ENCODE results near the gene LRIG1. TPM values are rescaled to one million over a fixed set of nuclear protein-coding genes. Genes with fewer than 3 reads are reported as not detected.

Gene LRIG1
- total RNA-seq, 1 donor from 2014 or later = 8.2 TPM

DNA sequence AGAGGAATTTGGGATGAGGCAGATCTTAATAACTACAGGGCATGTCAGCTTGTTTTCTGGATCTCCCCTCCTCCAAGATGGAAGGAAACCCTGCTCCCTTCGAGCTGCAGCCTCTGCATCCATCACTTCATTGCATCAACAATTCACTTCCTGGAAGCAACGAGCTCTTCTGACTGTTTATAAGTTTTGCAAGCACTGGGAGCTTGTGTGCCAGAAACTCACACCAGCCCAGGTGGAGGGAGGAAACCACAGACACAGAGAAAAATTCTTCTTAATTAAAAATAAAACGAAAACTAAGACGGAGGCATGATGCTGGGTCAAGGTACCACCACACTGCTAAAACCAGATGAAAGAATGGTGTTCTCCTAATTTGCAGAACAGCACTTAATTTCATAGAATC is 10.6 kb downstream of the LRIG1 start:
- no peaks in the 10 kb centered on the region for H3K27me3 ChIP-seq (ENCODE audit: control insufficient read depth, insufficient read depth, low read length)
- DNase-seq (ENCODE audit: low read depth) = no peak
- H3K36me3 ChIP-seq (ENCODE audit: control insufficient read depth, insufficient read depth, low read length) = no peaks in the 10 kb centered on the region
- TF ChIP-seq, protein P1, sequence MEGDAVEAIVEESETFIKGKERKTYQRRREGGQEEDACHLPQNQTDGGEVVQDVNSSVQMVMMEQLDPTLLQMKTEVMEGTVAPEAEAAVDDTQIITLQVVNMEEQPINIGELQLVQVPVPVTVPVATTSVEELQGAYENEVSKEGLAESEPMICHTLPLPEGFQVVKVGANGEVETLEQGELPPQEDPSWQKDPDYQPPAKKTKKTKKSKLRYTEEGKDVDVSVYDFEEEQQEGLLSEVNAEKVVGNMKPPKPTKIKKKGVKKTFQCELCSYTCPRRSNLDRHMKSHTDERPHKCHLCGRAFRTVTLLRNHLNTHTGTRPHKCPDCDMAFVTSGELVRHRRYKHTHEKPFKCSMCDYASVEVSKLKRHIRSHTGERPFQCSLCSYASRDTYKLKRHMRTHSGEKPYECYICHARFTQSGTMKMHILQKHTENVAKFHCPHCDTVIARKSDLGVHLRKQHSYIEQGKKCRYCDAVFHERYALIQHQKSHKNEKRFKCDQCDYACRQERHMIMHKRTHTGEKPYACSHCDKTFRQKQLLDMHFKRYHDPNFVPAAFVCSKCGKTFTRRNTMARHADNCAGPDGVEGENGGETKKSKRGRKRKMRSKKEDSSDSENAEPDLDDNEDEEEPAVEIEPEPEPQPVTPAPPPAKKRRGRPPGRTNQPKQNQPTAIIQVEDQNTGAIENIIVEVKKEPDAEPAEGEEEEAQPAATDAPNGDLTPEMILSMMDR (IDR thresholded peaks at IDR 0.05; ENCODE audit: insufficient read depth, low read length, poor library complexity, severe bottlenecking) = no peak
- no peak overlapping the region for H3K4me3 ChIP-seq (ENCODE audit: low read depth, low read length)

DNA sequence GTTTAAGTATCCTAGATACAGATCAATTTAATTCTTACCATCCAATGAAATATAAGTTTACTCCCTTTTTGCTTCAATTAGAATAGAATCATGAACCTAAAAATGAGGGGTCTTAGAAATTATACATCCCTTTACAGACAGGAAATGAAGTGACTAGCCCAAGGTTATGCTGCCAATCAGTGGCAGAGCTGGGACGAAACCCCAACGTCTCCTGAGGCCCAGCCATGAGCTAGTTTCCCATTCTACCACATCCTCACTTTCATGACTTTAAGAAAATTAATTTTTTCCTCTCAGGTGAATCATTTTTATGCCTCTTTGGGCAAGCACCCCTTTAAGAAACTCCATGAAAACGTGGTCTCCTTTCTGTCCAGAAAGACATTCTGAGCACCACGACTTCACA is 11.2 kb downstream of the LRIG1 start:
- Histone ChIP-seq H3K27me3 (ENCODE audit: control insufficient read depth, insufficient read depth, low read length) (no peaks in the 10 kb centered on the region), H3K4me3 (ENCODE audit: low read depth, low read length) (no peak overlapping the region), H3K36me3 (ENCODE audit: control insufficient read depth, insufficient read depth, low read length) (no peaks in the 10 kb centered on the region)
- DNase-seq (ENCODE audit: low read depth) = no peak
- TF ChIP-seq, protein P1 (IDR thresholded peaks at IDR 0.05; ENCODE audit: insufficient read depth, low read length, poor library complexity, severe bottlenecking) = no peak

DNA sequence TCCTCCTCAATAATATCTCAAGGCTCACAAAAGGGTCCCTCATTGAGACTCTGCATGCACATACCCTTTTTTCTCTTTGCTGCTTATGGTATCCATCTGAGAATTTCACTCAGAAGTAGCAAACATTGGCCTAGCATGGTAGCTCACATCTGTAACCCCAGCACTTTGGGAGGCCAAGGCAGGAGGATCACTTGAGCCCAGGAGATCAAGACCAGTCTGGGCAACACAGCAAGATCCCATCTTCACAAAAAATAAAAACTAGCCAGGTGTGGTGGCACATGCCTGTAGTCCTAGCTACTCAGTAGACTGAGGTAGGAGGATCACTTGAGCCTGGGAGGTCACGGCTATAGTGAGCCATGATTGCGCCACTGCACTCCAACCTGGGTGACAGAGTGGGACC is 11.7 kb downstream of the LRIG1 start:
- Histone ChIP-seq H3K27me3 (ENCODE audit: control insufficient read depth, insufficient read depth, low read length) (no peaks in the 10 kb centered on the region), H3K4me3 (ENCODE audit: low read depth, low read length) (no peak overlapping the region), H3K36me3 (ENCODE audit: control insufficient read depth, insufficient read depth, low read length) (no peaks in the 10 kb centered on the region)
- TF ChIP-seq, protein P1 (IDR thresholded peaks at IDR 0.05; ENCODE audit: insufficient read depth, low read length, poor library complexity, severe bottlenecking) = no peak
- DNase-seq (ENCODE audit: low read depth) = no peak

DNA sequence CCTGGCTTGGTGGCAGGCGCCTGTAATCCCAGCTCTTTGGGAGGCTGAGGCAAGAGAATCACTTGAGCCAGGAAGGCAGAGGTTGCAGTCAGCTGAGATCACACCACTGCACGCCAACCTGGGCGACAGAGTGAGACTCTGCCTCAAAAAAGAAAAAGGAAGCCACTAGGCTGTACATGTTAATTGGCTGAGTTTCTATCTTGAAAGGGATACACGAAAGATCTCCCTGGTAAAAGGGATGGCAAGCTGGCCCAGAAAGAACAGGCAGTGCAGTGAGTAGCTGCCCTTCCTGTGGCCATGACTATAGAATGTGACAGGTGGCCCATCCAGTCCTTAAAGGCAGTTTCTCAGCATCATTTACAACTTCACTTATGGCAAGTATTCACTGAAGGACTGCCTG is 12.3 kb downstream of the LRIG1 start:
- H3K27me3 ChIP-seq (ENCODE audit: control insufficient read depth, insufficient read depth, low read length) = no peaks in the 10 kb centered on the region

DNA sequence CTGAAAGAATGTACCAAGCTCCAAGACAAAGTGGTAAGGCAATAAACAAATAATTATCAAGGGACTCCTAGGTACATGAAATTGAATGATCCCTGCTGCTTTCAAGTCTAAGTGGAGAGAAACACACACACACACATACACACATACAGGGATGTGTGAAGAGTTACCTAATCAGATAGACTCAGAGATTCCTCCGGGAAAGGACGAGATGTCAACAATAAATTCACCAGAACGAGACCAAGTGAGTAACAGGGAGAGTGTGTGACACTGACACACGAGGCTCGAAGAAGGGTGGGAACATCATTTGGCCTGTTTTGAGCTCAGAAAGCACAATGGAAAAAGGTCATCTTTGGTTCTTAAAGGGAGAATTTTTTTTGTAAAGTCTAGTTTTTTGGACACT is 13.4 kb downstream of the LRIG1 start:
- DNase-seq (ENCODE audit: low read depth) = no peak
- Histone ChIP-seq H3K27me3 (ENCODE audit: control insufficient read depth, insufficient read depth, low read length) (no peaks in the 10 kb centered on the region), H3K4me3 (ENCODE audit: low read depth, low read length) (no peak overlapping the region), H3K36me3 (ENCODE audit: control insufficient read depth, insufficient read depth, low read length) (no peaks in the 10 kb centered on the region)
- TF ChIP-seq, protein P1 (IDR thresholded peaks at IDR 0.05; ENCODE audit: insufficient read depth, low read length, poor library complexity, severe bottlenecking) = no peak

More for the DNA sequence above, 12.3 kb downstream of the LRIG1 start:
- Histone ChIP-seq H3K36me3 (ENCODE audit: control insufficient read depth, insufficient read depth, low read length) (no peaks in the 10 kb centered on the region), H3K4me3 (ENCODE audit: low read depth, low read length) (no peak overlapping the region)
- TF ChIP-seq, protein P1 (IDR thresholded peaks at IDR 0.05; ENCODE audit: insufficient read depth, low read length, poor library complexity, severe bottlenecking) = no peak
- DNase-seq (ENCODE audit: low read depth) = no peak

DNA sequence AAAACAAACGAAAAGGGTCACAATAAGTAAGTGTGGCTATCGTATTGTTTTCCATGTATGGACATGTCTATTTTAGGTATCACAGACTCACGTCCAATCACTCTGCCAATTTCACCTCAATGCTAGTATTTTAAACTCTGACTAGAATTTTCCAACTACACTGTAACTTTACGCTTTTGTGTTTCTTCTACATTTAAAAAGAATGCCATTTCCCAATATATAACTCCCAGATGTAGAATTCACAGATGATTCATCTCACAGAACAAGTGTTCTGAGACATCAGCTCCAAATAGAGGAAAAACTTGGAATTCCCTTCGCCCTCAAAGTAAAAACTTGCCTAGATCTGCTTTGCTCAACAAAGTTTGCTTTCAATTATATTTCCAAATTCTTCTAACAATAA is 14.2 kb downstream of the LRIG1 start:
- Histone ChIP-seq H3K36me3 (ENCODE audit: control insufficient read depth, insufficient read depth, low read length) (no peaks in the 10 kb centered on the region), H3K4me3 (ENCODE audit: low read depth, low read length) (no peak overlapping the region), H3K27me3 (ENCODE audit: control insufficient read depth, insufficient read depth, low read length) (no peaks in the 10 kb centered on the region)
- TF ChIP-seq, protein P1 (IDR thresholded peaks at IDR 0.05; ENCODE audit: insufficient read depth, low read length, poor library complexity, severe bottlenecking) = no peak
- DNase-seq (ENCODE audit: low read depth) = no peak
